Measurements from ENCODE around the gene C18orf54. TPM values are rescaled to one million over a fixed set of nuclear protein-coding genes. Genes with fewer than 3 reads are reported as not detected.

Gene C18orf54
- total RNA-seq, 4 donors from 2014 or later: 0.37 to 5.1 (median 1.9) TPM

DNA sequence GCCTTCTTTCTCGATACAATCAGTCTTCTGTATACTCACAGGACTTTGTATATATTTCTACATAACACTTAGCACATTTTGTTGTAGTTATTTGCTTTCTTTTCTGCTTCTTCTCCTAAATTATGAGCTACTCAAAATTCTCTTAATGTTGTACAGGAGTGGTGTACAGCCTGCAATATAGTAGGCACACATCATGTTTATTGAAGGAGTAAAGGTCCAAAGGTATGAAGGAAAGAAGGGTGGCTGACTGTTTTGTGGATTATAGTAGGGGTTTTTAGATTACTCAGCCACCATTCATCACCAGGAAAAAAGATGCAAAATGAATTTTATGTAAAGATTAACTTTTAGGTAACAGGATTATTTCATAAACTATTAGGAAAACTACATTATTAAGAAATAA lies 54.1 kb downstream of the C18orf54 start:
- Histone ChIP-seq H3K9me3 (no peaks in the 10 kb centered on the region), H3K4me1 (peaks cover 0 to 28% (median 3%) of the 10 kb centered on the region in 4 donors), H3K27ac (peak overlapping the region; percentile 43 to 73 (median 52)), H3K4me3 (no peak overlapping the region), H3K27me3 (no peaks in the 10 kb centered on the region), H3K36me3 (no peaks in the 10 kb centered on the region)
- WGBS, 2 donors (ENCODE audit: low coverage in 1 of 2): 29 to 35% methylated on average over 1 of the region's 1 CpG
- in situ Hi-C loops (cut with MboI; ENCODE audit: low pct_ligation_motif_present in 1 of 4, low pct_unique_long_range_greater_than_20kb in 1 of 4, low sequenced_read_pairs in 3 of 4): no loop called here
- intact Hi-C loops (cut with DNase I; ENCODE audit: low total_unique reads): no loop called here
- TF ChIP-seq POLR2AphosphoS5 (IDR thresholded peaks at IDR 0.05) (no peak), POLR2A (IDR thresholded peaks at IDR 0.05) (no peak), EP300 (IDR thresholded peaks at IDR 0.05; ENCODE audit: low read depth) (no peak), CTCF (IDR thresholded peaks at IDR 0.05) (no peak)
- DNase-seq: no peak

- TF ChIP-seq EP300 (IDR thresholded peaks at IDR 0.05; ENCODE audit: low read depth): no peak
- TF ChIP-seq CTCF (IDR thresholded peaks at IDR 0.05): no peak
- TF ChIP-seq POLR2A (IDR thresholded peaks at IDR 0.05): no peak
- TF ChIP-seq POLR2AphosphoS5 (IDR thresholded peaks at IDR 0.05): no peak
- Histone ChIP-seq H3K4me3 (no peak overlapping the region), H3K4me1 (peaks cover 0 to 19% (median 3%) of the 10 kb centered on the region in 4 donors), H3K36me3 (no peaks in the 10 kb centered on the region), H3K9me3 (no peaks in the 10 kb centered on the region), H3K27ac (no peak overlapping the region), H3K27me3 (no peaks in the 10 kb centered on the region)
- 79 to 89% methylated on average over 2 of the region's 2 CpGs for WGBS, 2 donors (ENCODE audit: low coverage in 1 of 2)
- intact Hi-C loops (cut with DNase I; ENCODE audit: low total_unique reads): no loop called here
- no peak for DNase-seq
- in situ Hi-C loops (cut with MboI; ENCODE audit: low pct_ligation_motif_present in 1 of 4, low pct_unique_long_range_greater_than_20kb in 1 of 4, low sequenced_read_pairs in 3 of 4): no loop called here
These were observed 57.4 kb downstream of the C18orf54 start for GRCh38 chr18:54415086-54415485.

DNA sequence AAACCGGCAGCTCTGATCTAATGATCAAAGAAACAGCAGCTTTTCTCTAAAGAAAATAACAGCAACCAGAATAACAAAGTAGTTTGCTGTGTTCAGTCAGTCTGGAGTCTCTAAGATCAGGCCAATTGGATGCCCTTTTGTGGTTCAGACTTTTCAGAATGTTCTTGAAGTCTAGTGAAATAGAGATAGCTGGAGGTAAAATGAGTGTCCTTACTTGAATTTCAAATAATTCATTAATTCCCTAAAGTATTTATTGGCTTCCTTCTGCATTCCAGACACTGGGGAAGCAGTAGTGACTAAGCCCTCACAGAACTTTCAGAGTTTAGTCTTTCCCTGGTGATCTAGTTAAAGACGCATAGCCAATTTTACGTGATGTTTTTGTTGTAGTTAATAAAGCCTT lies 58.7 kb downstream of the C18orf54 start:
- Histone ChIP-seq H3K9me3 (no peaks in the 10 kb centered on the region), H3K27ac (no peak overlapping the region), H3K4me1 (peaks cover 0 to 6% (median 0%) of the 10 kb centered on the region in 4 donors), H3K4me3 (no peak overlapping the region), H3K36me3 (no peaks in the 10 kb centered on the region), H3K27me3 (no peaks in the 10 kb centered on the region)
- intact Hi-C loops (cut with DNase I; ENCODE audit: low total_unique reads): no loop called here
- TF ChIP-seq EP300 (IDR thresholded peaks at IDR 0.05; ENCODE audit: low read depth) (no peak), POLR2AphosphoS5 (IDR thresholded peaks at IDR 0.05) (no peak), CTCF (IDR thresholded peaks at IDR 0.05) (no peak), POLR2A (IDR thresholded peaks at IDR 0.05) (no peak)
- in situ Hi-C loops (cut with MboI; ENCODE audit: low pct_ligation_motif_present in 1 of 4, low pct_unique_long_range_greater_than_20kb in 1 of 4, low sequenced_read_pairs in 3 of 4): no loop called here
- DNase-seq: no peak
- WGBS, 2 donors (ENCODE audit: low coverage in 1 of 2): 65 to 72% methylated on average over 3 of the region's 3 CpGs

GRCh38 chr18:54423831-54424230 lies 66.1 kb downstream of the C18orf54 start:
- H3K36me3 ChIP-seq: no peaks in the 10 kb centered on the region
- DNase-seq: no peak
- intact Hi-C loops (cut with DNase I; ENCODE audit: low total_unique reads): no loop called here
- in situ Hi-C loops (cut with MboI; ENCODE audit: low pct_ligation_motif_present in 1 of 4, low pct_unique_long_range_greater_than_20kb in 1 of 4, low sequenced_read_pairs in 3 of 4): no loop called here
- no peak overlapping the region for H3K27ac ChIP-seq
- no peaks in the 10 kb centered on the region for H3K9me3 ChIP-seq
- no peak overlapping the region for H3K4me3 ChIP-seq
- no peak for TF ChIP-seq CTCF (IDR thresholded peaks at IDR 0.05)
- TF ChIP-seq POLR2A (IDR thresholded peaks at IDR 0.05): no peak
- TF ChIP-seq EP300 (IDR thresholded peaks at IDR 0.05; ENCODE audit: low read depth): no peak
- no peak for TF ChIP-seq POLR2AphosphoS5 (IDR thresholded peaks at IDR 0.05)
- 49 to 67% methylated on average over 2 of the region's 2 CpGs for whole genome bisulfite sequencing, 2 donors (ENCODE audit: low coverage in 1 of 2)
- H3K4me1 ChIP-seq: peaks cover 0 to 6% (median 0%) of the 10 kb centered on the region in 4 donors
- no peaks in the 10 kb centered on the region for H3K27me3 ChIP-seq
